D341Med (cell line): ENCODE measurements around the gene LYRM4.

Experiments
- DNase-seq: peaks from one replicate; pipeline ENCODE4 v3.0.0; 2012; ENCODE audit warnings: low spot score

The LYRM4 gene

DNA sequence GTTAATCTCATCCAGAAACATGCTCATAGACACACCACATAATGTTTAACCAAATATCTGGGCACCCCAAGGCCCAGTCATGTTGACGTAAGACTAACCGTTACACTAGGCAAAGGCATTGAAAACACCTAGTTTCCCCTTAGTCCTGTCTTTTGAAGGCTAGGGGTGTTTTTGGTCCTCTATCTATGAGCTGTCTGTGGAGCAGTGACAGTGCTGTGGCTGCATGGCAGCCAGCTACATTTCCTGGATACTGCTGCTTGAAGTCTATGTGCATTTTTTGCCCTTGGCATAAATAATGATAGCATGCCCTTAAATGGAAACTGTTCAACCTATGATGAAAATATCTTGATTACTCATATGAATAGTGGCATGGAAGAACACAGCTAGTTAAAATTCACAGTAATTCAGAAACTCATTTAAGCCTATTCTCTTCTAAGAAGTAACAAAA is 19.2 kb upstream of the LYRM4 start:
- no peak for DNase-seq

DNA sequence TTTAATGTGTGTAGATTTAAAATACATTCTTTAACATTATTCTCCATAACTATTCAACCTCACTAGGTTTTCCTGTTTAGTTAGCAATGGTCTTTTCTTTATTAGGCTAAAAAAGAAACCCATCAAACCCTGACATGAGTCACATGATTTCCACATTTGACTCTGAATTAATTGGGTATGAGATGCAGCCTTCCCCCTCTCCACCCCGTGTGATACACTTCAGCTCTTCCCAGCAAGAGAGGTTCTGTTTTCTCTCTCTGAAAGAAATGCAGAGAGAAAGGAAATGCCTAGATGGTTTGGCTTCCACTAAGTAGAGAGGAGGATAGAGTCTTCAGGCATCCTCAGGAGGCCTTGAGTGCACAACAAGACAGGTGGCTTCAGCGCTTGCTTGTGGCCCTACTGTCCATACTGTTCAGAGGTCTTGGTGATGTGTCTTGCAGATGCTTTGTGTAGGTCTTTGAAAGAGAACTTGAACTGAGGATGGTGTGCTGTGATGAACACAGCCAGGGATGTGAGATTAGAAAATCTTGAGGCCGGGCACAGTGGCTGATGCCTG is 17.9 kb upstream of the LYRM4 start:
- no peak for DNase-seq

DNA sequence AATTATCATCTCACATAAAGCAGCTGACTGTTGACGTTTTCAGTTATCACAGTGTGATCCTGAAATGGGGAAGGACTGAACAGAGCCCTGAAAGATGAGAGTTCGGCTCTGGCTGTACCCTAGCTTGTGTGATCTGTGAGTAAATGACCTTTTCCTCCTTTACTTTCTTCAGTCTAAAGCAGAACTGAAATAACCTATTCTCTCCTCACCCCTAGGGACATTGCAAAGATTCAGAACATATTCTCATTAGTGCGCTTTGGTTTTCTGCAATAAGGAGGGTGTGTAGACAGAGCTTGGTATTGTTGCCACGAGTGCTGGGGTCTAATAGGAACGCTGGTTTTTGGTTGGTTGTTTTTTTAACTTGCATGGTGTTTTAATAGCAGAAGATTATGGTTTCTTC is 17.3 kb upstream of the LYRM4 start:
- DNase-seq: no peak

DNA sequence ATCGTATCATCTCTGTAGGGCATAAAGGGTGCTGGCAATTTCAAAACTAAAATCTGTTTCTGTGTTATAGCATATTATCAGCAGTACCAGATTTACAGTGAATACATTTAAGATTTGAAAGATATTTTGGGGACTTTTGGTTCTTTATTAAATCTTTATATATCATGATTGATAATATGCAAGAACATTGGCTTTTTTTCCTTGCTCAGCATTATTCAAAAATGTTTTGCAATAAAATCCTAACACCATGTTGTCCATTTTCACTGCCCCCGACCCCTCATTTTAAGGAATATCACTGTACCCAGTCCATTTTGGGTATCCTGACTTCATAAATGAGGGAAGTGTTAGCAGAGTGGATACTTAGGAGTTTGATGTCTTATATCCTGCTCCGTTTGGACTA is 16.8 kb upstream of the LYRM4 start:
- no peak for DNase-seq

GRCh38 chr6:5276581-5276980 is 15.8 kb upstream of the LYRM4 start:
- DNase-seq: peak; percentile 67

DNA sequence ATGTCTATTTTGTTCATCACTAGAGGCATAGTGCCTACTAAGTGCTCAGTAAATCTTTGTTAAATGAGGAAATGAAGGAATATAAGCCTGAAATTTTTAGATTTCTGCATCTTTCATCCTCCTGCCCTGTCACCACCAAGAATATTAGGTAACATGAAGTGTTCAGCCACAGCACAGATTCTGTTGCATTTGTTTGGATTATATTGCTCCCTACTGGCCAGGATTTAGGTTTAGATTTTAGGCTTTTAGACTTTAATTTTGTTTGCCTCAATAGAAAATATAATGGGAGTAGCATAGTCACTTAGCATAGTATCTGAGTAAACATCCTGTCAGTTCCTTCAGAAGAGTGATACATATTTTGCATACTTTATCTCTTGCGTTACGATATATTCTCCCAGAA is 14.7 kb upstream of the LYRM4 start:
- DNase-seq: no peak

DNA sequence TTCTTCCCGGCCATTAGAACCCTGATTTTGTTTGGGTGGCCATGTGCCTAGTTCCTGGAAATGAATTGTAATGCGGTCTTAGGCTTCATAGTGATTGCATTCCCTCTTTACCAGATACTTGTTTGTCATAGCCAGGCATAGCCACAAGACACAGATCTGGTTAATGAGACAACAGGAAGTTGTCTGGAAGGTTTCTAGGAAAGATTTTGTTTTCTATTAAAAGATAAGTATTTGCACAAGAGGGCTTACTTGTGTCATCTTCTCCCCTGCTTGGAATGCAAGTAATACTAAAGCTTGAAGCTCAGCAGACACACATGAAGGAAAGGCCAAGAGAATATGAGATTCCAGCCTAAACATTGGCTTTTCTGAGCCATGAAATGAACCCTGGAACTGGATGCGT is 13.5 kb upstream of the LYRM4 start:
- no peak for DNase-seq

DNA sequence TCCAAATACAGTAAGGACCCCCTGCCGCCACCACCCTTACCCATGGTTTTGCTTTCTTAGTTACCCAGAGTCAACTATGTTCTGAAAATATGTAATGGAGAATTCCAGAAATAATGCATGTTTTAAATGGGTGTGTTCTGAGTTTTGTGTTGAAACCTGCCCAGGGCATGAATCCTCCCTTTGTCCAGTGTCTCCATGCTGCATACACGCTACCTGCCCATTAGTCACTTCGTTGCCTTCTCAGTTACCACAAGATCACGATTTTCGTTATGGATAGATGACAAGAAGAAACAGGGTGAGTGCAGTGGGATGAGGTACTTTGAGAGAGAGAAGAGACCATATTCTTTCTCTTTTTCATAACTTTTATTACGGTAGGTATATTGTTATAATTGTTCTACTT is 11.2 kb upstream of the LYRM4 start:
- DNase-seq: no peak

- DNase-seq: no peak
Measured at GRCh38 chr6:5270093-5270680, 9.4 kb upstream of the LYRM4 start.

DNA sequence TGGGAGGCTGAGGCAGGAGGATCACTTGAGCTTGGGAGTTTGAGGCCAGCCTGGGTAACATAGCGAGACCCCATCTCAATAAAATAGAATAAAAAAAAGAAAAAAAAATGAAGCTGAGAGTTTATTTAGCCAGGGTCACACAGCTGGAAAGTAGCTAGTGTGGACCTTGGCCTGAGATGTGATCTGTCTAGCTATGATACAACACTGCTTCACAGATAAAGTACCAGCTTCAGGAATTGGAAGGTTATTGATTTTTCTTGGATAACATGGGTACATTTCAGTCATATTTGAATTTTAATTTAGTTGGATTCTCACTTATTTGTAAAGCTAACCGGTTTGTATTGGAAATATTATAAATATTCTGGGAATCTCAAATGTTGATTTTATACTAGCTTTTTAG is 5.7 kb upstream of the LYRM4 start:
- DNase-seq: no peak

GRCh38 chr6:5261545-5262109 is 877 bp upstream of the LYRM4 start:
- no peak for DNase-seq

DNA sequence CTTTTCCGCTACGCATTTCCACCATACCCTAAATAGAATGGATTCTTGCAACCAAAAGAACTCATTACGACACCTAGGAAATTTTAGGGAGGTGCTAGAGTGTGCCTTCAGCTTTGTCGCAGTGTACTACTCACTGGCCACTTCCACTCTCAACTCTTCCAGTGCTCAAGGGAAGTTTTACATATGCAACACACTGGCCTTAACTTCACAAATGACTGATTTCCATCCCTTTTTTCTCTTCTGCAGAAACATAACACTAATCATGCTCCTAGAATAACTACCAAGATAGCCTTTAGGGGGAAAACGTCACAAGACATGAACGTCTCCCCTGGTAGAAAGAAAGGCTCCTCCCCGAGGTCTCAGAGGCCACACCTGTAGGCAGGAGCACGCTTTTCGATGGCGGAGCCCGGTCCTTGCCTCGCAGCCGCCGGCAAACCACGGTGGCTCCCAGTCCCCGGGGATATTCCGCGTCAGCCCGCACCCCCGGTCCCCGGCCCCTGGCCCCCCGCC is 584 bp downstream of the LYRM4 start:
- peak; percentile 86 for DNase-seq

GRCh38 chr6:5259428-5259827 is 1.3 kb downstream of the LYRM4 start:
- DNase-seq: no peak

- DNase-seq: no peak
Measured at GRCh38 chr6:5257400-5257799, 3.4 kb downstream of the LYRM4 start.

DNA sequence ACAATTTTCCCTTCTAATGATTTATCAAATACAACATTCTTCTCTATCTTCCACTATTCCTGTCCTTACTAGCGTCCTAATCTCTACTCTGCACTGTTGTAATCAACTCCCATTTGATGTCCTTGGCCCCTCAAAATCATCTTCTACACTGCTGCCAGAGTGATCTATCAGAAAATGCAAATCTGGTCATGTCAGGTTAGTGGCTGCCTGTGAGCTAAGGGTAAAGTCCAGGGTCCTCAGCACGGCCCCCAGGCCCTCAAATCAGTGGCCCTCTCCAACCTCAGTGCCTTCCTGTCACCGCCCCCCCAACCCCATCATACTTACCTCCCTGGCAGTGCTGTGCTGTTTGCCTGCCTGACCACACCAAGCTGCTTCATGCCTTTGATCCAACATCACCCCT is 3.8 kb downstream of the LYRM4 start:
- no peak for DNase-seq

DNA sequence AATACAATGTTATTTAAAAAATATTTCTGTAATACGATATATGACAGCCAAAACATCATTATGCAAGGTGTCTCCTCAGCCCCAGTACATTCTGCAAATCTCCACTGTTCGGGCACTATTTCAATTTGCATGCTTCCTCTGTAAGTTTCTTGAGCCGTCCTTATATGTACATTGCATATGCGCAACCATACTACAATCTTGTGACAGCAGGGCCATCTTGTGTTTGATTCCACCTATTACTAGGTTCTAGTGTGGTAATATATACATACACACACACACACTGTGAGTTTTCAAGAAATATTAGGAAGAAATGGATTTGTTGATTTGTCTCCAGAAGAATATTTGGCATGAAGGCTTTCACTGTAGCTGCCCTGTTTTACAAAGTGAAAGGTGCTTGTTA is 9.8 kb downstream of the LYRM4 start:
- no peak for DNase-seq

DNA sequence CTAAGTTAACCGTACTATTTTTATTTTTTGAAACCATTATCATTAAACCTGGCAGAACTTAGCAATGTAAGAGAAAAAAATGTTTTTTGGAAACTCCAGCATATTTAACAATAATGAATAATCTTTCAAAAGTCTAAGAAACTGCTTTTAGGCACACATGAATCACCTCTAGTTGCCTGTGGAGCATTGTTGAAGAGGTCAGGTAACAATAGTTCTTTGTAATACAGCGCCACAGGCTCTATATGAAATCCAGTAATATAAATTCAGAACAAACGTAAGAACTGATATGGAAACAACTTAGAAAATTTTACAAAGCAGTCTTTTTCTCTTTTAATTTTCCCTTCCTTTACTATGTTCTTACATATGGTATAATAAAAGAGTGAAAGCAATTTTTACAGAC is 10.3 kb downstream of the LYRM4 start:
- no peak for DNase-seq

DNA sequence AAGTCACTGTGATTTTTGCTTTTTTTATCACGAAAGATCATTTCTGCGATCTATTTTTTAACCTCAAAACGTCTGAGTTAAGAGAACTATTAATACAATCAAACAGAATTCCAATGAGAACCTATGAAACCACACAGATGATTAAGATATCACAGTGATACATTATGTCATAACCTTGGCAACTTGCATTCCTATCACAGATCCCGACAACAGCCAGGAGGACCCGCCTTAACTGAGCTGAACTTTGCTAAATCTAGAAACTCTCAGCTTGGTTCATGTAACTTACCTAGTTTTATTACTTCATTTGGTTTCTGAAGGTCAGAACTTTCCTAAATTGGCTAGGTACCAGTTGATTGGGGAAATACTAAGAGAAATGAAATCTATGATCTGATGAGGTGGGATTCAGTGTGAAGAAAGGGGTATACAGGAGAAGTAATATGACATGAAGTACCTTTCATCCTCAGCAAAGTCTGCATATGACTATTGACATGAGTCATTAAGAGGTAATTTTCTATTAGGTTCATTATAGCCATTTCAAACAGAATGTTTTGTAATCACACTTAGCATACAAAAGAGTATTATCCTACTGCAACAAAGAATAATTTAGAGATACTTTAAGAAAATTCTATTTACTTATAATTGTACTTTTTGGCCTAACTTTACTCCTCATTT is 11.2 kb downstream of the LYRM4 start:
- DNase-seq: no peak

DNA sequence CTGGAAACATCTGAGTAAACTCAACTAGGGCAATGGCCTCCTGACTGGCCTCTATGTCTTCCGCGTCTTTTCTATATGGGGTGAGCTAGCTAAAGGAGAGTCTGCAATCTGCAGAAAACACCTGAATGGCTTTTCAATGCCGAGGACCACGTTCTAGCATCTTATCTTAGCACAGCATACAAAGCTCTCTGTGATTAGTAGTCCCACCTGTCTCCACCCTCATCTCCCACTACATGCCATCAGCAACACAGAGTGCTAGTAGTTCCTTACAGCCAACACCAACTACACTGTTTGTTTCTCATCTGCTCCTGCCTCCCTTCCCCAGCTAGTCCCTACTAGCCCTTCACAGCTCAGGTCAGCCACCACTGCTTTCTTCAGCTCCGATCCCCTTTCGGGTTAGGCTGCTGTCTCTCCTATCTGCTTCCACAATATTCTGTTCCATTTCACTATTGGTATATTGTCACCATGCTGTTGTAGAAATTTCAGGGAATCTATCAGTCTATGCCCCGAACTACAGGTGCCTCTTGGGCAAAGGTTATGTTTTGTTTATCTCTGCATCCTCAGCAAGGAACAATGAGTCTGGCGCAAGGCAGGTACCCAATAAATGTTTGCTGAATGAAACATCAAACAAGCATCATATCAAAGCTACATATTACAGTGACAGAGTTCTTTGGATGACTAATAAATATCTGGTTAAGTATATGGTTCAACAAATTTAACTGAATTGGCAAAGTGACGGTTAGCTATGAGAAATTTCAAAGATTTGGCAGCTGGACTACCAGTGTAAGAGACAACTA is 12.2 kb downstream of the LYRM4 start:
- no peak for DNase-seq

GRCh38 chr6:5247201-5247600 is 13.5 kb downstream of the LYRM4 start:
- no peak for DNase-seq

GRCh38 chr6:5246141-5247097 is 14.3 kb downstream of the LYRM4 start:
- no peak for DNase-seq
